ENCODE data around the gene DIP2C.
"Not testable (repeated sequence)": the region's sequence is repeated elsewhere in the genome, so short reads cannot be mapped to it uniquely, and the experiment has no call there.

The DIP2C gene

GRCh38 chr10:639001-639750, 50.3 kb downstream of the DIP2C start:
- DNase-seq: no peak

DNA sequence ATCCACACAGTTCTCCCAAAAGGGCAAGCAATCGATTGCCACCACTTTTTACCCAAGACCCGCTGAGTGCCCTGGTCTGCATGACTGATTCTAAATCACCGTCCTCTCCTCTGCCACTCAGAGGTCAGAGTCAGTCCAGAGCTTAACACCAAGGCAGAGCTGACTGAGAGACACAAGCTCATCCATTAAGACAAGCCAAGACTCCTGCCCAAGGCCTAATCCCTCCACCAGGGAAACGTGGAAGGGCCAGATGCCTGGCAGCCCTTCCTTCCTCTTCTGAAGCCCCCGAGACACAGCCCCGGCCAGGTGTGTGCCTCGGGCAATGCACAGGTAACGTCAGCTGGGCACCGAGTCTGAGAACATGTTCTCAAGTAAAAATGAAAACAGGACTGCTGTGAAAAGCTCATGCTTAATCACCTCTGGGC, 51.7 kb downstream of the DIP2C start:
- peak in 1 of 14 donors; percentile 12 for DNase-seq

GRCh38 chr10:637221-637620, 52.2 kb downstream of the DIP2C start:
- DNase-seq: no peak

DNA sequence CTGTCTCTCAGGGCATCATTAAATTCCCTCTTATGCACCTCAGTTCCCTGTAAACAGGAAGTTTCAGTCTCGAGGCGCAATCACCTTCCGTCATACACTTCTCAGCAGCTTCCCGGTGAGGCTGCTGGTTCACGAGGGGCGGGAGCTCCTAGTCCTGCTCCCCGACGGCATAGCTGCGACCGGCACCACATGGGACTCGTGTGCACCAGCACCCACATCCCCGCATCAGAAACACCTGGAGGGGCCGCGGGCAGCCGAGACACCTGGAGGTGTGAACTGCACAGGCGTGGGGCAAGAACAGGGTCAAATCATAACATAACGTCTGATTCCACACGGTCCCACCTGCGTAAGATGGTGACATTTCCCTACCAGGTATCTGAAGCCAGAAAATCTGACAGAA, 52.7 kb downstream of the DIP2C start:
- DNase-seq: no peak

- DNase-seq: no peak
These were observed 53.3 kb downstream of the DIP2C start for GRCh38 chr10:636016-636730.

GRCh38 chr10:635088-635861, 54.2 kb downstream of the DIP2C start:
- DNase-seq: peak in 4 of 14 donors; percentile 34 to 74 (median 49)

DNA sequence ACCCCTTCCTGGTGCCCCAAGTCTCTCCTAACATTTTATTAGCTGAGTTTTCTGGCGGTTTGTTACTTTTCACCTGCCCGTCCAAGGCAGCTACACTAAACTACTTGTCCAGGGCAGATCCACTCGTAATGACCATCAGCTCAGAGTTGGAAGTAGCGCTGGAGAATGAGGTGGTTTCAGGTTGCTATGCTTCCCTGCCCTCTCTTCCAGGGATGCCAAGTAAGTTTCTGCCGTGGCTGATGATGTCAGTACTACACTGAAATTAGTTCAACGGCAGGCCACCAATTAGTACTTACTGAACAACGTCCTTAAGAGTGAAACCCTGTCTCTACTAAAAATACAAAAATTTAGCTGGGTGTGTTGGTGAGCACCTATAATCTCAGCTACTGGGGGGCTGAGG, 55.2 kb downstream of the DIP2C start:
- no peak for DNase-seq

DNA sequence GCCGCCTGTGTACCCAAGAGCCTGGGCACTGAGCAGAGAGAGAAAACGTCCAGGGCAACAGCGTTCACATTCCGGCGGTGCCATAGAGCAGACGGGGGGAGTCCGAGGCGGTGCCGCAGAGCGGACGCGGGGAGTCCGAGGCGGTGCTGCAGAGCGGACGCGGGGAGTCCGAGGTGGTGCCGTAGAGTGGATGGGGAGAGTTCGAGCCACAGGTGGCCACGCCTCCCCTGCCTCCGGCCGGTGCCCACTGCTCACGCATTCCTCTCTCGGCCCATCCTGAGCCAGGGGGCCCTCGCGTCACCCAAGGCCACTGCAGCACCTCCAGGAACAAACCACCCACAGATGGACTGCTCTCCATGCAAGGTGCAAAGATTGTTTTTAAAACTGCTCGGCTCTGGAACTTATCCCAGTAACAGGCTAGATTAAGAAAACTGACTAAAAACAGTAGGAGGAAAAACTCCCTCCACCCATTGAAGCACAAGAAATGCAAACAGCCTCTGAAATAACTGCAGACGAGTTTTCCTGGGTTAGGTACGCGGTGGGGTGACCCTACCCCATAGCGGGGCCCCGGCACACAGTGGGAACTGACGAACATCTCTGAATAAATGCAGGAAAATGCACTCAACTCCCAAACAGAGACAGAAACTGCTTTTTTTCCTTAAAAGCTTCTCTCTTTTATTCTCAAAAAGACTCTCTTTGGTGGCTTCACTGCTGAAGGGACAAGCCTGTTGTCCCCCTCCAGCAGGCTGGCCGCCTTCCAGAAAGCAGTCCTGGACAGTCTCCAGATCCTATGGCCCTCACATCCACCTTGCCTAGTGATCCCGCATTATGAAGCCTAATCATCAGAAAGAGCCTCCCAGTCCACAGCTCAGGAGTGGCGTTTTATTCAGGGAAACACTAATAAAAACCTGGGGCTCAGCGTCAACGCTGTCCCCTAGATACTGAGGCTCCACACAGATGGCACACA, 55.9 kb downstream of the DIP2C start:
- DNase-seq: peak in 1 of 14 donors; percentile 44

- DNase-seq: not testable (repeated sequence)
These were observed 56.7 kb downstream of the DIP2C start for GRCh38 chr10:632807-633177.

- not testable (repeated sequence) for DNase-seq
These were observed 57.2 kb downstream of the DIP2C start for GRCh38 chr10:632155-632806.

GRCh38 chr10:631266-631665, 58.2 kb downstream of the DIP2C start:
- DNase-seq: no peak

- DNase-seq: peak in 1 of 14 donors; percentile 38
These were observed 58.8 kb downstream of the DIP2C start for GRCh38 chr10:630581-631073.

DNA sequence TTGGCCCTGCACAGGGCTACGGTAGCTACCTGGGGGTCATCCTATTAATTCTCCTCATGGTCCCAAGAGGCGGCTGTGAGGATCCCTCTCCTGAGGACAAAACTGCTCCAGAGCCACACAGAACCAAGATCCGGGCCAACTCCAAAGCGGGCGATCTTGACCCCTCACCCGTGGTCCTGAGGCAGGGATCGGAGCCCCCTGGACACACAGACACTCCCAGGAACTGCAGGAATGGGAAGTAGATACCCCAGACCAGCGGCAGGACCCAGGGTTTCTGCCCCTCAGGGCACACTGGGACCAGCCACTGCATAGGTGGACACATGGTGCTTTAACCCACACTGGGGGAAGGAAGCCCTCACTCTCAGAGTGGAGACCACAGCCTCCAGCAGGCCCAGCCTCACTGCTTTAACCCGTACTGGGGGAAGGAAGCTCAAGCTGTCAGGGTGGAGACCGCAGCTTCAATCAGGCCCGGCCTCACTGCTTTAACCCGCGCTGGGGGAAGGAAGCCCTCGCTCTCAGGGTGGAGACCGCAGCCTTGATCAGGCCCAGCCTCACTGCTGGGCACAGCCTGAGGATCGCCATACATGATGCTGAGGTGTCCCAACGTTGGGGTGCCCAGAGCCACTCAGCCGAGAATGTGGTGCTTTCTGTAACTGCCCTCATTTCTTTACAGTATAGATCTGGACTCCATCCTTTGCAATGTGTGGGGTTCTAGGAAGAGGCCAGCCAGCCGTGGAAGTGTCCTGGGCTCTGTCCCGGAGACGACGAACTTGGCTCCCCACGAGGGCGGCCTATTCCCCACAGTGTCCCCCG, 60.1 kb downstream of the DIP2C start:
- DNase-seq: no peak

DNA sequence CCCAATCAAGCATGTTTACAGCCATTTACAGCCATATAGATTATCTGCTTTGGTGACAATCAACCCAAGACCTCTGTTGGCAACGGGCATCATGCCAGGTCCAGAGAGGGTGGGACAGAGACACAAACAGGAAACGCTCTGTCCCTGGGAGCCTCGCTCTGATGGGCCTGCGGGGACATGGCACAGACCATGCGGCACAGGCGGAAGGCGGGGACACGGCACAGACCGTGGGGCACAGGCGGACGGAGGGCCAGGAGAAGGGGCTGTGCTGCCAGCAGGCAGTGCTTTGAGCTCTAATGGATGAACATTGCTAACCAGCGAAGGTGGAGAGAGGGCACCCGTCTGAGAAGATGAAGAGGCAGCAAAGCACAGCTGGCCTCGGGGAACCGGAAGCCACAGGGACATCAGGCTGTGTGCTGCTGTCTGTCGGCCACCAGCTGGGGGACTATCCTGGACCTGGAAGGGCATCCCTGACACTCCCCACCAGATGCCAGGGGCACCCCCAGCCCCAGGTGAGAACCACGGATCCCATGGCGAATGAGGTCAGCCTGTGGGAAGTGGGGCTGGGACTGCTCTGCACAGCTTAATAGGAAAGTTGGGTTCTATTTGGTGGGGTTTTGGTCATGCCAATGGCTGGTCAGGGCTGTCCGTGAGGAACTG, 61.0 kb downstream of the DIP2C start:
- peak in 8 of 14 donors; percentile 63 to 75 (median 70) for DNase-seq

GRCh38 chr10:627032-627992, 62.2 kb downstream of the DIP2C start:
- DNase-seq: peak in 2 of 14 donors; percentile 30 to 38

DNA sequence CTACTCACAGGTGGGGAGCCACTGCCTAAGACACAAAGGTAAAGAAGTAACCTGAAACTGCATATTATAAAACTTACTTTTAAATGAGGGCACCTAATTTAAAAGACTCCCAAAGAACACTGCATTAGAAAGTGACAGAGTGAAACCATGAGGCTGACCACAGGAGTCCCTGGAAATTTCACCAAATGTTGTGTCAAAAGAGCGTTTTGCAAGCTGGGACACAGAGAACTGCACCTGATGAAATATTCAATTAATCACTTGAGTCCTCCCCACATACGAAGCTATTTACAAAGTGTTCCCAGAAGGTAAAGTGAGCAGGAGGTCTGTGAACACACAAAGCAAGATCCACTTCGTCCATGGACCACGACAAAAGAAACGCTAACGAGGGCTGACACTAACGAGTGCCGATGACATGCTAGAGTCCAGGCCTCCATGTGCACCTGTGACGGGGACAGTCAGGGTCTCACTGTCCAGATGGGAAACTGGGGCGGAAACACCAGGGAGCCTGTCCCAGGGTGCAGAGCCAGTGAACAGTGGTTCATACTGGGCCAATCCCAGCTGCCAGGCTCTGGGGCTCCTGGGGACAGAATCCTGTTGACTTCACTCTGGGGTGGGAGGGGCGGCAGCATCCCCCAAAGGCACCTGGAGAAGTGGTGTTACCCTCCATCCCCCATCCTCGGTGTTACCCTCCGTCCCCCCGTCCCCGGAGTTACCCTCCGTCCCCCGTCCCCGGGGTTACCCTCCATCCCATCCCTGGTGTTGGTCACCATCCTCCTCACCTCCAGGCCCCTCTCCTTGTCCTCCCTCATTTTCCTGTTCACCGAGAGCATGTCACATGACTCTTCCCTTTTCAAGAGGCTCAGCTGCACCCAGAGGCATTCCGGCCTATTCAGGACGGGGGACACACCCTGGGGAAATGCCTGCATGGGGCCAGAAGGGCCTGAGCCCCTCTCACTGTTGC, 63.4 kb downstream of the DIP2C start:
- peak in 1 of 14 donors; percentile 61 for DNase-seq

- peak in 10 of 14 donors; percentile 78 to 91 (median 84) for DNase-seq
These were observed 64.2 kb downstream of the DIP2C start for GRCh38 chr10:625333-625696.

Data from C1 segment of cervical spinal cord (tissue), 14 donors.